Testis (tissue), 2 donors: Measurements from ENCODE around the gene GALP.

Experiments
- CTCF ChIP-seq, 3 experiments: fragments of 450-650 bp in 2 of 3; fragments of 200-600 bp in 1 of 3; sonication (generic) in 1 of 3; IDR thresholded peaks; one replicate each; pipeline ENCODE4 v1.5.1; 2016 to 2019; ENCODE audit warnings: antibody characterized with exemption in 3 of 3, mild to moderate bottlenecking in 2 of 3, moderate library complexity in 1 of 3
- POLR2A ChIP-seq: fragments of 450-650 bp; IDR thresholded peaks from one replicate; pipeline ENCODE4 v1.6.1; 2017; ENCODE audit warnings: antibody characterized with exemption, mild to moderate bottlenecking, moderate library complexity

- no peak for TF ChIP-seq POLR2A
- no peak for TF ChIP-seq CTCF (IDR thresholded peaks at IDR 0.05)
Measured at GRCh38 chr19:56152644-56153043, 23.2 kb upstream of the GALP start.
